K562 treated with DMSO at 1 percent for 12 hours (cell line): ENCODE results near the gene TXNL1. TPM values are rescaled to one million over a fixed set of nuclear protein-coding genes. Genes with fewer than 3 reads are reported as not detected.

Experiments
- total RNA-seq: library from RNA; unstranded; fragments of 300-600 nt; gene quantifications from 2 replicates; pipeline ENCODE4 v1.2.3, GENCODE V29; 2022; ENCODE audit not compliant: insufficient read depth

Gene TXNL1
- 21.6 and 33.4 TPM in 2 replicates for total RNA-seq

DNA sequence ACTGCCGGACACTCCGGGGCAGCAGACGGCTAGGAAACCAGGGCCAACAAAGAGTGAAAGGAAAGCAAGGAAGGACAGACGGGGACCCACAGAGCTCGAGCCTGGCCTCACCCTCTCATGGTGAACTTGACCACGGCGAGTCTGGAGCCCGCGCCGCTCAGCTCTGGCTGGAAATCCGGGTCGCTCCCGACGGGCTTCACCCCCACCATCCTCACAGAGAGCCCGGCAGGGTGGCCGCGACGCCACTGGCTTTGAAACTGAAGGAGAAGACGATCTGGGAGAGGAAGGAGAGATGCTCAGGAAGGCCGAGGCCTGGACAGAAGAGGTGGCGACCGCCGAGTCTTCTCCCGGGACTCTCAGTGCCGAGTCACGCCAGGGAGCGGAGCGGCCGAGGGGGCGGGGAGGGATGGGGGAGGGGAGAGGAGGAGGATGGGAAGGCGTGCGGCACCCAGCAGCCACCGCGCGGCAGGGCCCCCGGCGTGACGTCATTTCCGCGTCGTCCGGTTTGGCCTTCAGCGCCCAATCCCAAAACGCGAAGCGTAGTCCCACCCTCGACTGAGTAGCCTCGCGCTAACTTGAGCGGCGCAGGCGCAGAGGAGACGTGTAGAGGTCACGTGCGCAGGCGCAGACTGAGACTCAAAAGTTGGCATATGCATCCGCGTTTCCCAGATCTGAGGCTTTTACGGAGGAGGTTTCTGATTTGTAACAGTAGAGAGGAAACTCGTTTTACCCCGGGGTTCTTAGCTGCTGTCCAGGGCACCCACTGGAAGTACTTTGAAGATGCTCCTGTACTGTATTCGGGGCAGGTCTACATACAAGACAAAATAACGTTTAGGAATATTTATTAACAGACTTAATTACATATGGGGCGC lies at the start of gene TXNL1:
TXNL1 (minus strand) TSS at position 361 of the 872 bp plus-strand sequence; CDS start at position 209, 152 bp downstream.

DNA sequence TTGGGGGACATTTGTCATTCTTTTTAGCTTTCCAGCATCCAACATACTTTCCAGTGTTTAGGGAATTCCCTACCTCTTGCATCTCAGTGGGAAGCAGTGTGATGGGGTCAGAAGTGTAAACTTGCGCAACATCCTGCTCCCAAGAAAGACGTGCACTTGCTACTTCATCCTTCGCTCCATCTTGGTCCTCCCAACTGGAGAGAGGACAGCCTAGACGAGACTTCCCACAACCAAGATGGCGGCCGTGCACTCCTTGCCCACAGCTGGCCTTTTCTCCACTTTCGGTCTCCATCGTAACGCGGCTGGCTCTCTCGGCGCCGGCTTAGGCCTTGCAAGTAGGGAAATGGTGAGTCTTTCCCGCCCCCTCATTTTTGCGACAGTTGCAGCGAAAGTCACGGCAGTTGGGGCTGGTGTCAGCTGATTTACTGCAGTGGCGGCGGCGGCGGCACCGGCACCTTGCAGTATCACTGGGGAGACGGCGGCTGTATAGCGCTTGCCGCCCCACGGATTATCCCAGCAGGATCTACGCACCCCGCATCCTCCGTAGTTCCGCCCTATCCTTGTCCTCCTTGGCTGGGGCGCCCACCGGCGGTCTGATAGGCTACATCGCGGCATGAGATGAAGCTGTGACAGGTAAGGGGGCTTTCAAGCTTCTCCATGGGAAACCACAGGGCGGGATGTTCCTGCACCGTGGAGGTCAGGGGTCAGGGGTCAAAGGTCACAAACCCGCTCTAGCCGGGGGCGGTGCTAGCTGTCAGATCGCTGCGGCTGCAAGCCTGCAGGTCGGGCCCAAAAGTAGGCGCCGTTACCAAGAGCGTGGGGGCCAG lies 12.8 kb upstream of the TXNL1 start, which contains the start of gene WDR7:
WDR7 (plus strand) TSS at position 416 of the 827 bp plus-strand sequence. CDS start 21,157 bp downstream, outside the sequence.

Other genes with a start within 250 kb of the TXNL1 start
- 1.4 and 11.5 TPM in 2 replicates for gene WDR7, start 12.8 kb upstream of the TXNL1 start, total RNA-seq